HL-60/S4 (cell line): ENCODE results near the gene PHACTR1.

Experiments used
- in situ Hi-C: fragments of 300-500 bp; cut with MboI; formaldehyde crosslinking; loops from 2 replicates; pipeline ENCODE4 v1.14.3; 2022; ENCODE audit warnings: low sequenced_read_pairs

PHACTR1 gene

GRCh38 chr6:12973386-12973785 lies 256.8 kb downstream of the PHACTR1 start:
- in situ Hi-C loops: no loop called here

GRCh38 chr6:12974551-12974950 lies 258.0 kb downstream of the PHACTR1 start:
- in situ Hi-C loops: no loop called here

- in situ Hi-C loops: no loop called here
These were observed 259.8 kb downstream of the PHACTR1 start for GRCh38 chr6:12976366-12976765.

GRCh38 chr6:12977206-12977605 lies 260.6 kb downstream of the PHACTR1 start:
- in situ Hi-C loops: no loop called here

- in situ Hi-C loops: no loop called here
These were observed 261.2 kb downstream of the PHACTR1 start for GRCh38 chr6:12977806-12978205.

- in situ Hi-C loops: no loop called here
These were observed 264.2 kb downstream of the PHACTR1 start for GRCh38 chr6:12980741-12981140.

- in situ Hi-C loops: no loop called here
These were observed 268.2 kb downstream of the PHACTR1 start for GRCh38 chr6:12984776-12985175.

GRCh38 chr6:12987783-12988182 lies 271.2 kb downstream of the PHACTR1 start:
- in situ Hi-C loops: no loop called here

- in situ Hi-C loops: no loop called here
These were observed 273.6 kb downstream of the PHACTR1 start for GRCh38 chr6:12990162-12990561.

- in situ Hi-C loops: no loop called here
These were observed 274.9 kb downstream of the PHACTR1 start for GRCh38 chr6:12991435-12991834.

GRCh38 chr6:12992770-12993169 lies 276.2 kb downstream of the PHACTR1 start:
- in situ Hi-C loops: no loop called here

- in situ Hi-C loops: no loop called here
These were observed 276.8 kb downstream of the PHACTR1 start for GRCh38 chr6:12993283-12993898.

GRCh38 chr6:12995419-12995818 lies 278.9 kb downstream of the PHACTR1 start:
- in situ Hi-C loops: no loop called here

GRCh38 chr6:13000537-13000936 lies 284.0 kb downstream of the PHACTR1 start:
- in situ Hi-C loops: no loop called here

- in situ Hi-C loops: no loop called here
These were observed 285.4 kb downstream of the PHACTR1 start for GRCh38 chr6:13001927-13002326.

GRCh38 chr6:13004601-13005000 lies 288.0 kb downstream of the PHACTR1 start:
- in situ Hi-C loops: no loop called here

- in situ Hi-C loops: no loop called here
These were observed 289.4 kb downstream of the PHACTR1 start for GRCh38 chr6:13005994-13006393.

- in situ Hi-C loops: no loop called here
These were observed 290.2 kb downstream of the PHACTR1 start for GRCh38 chr6:13006578-13007300.

GRCh38 chr6:13007744-13008143 lies 291.2 kb downstream of the PHACTR1 start:
- in situ Hi-C loops: no loop called here

- in situ Hi-C loops: no loop called here
These were observed 292.5 kb downstream of the PHACTR1 start for GRCh38 chr6:13009031-13009430.

GRCh38 chr6:13009461-13009860 lies 292.9 kb downstream of the PHACTR1 start:
- in situ Hi-C loops: no loop called here

GRCh38 chr6:13011612-13012146 lies 295.1 kb downstream of the PHACTR1 start:
- in situ Hi-C loops: no loop called here
